ENCODE data around the gene PTPRK.
"Not testable (repeated sequence)": the region's sequence is repeated elsewhere in the genome, so short reads cannot be mapped to it uniquely, and the experiment has no call there.

PTPRK gene

DNA sequence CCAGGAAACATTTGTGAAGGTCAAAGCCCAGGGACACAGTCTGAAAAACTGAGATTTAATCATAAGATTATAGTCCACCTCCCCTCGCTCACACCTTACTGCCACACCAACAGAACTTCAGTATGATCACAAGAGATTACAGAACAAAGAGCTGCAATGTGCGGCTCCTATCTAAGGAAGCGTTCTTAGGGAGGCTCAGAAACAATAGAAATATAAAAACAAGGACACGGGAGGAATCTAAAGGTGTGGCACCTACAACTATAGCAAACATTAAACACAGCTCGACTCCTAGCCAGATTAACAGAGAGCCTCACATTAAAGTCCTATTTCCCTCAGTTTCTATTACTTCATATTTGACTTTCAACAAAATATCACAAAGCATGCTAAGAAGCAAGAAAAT is 579.2 kb downstream of the PTPRK start:
- in situ Hi-C loops (cut with MboI; ENCODE audit: low pct_unique_long_range_greater_than_20kb, low sequenced_read_pairs): no loop called here
- DNase-seq: no peak

DNA sequence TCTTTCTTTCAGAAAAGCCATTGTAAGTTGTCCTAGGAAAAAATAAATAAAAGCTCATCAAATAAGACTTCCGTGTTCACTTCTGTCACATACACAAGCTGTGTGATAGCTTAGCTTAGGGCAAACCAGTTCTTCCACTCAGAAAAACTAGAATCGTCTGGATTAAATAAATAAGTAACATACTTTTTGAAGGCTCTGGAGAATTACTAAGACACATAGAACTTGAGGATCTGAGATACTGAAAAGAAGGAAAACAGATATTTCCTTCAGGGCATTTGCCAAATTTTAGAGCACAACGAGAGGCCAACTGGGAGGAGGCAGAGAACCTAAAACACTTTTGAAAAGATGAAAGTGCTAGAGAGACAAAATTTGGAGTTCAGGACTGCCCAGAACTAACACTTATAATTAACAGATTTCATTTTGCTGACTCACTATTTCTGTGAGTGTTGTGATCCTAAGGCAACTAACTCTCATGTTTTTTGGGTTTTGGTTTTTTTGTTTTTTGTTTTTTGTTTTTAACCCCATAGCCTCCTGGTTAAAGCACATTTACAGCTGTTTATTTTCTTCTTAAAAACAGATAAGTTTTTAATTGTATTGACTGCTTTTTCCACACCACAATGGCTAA is 580.8 kb downstream of the PTPRK start:
- in situ Hi-C loops (cut with MboI; ENCODE audit: low pct_unique_long_range_greater_than_20kb, low sequenced_read_pairs): no loop called here
- DNase-seq: peak; percentile 16

DNA sequence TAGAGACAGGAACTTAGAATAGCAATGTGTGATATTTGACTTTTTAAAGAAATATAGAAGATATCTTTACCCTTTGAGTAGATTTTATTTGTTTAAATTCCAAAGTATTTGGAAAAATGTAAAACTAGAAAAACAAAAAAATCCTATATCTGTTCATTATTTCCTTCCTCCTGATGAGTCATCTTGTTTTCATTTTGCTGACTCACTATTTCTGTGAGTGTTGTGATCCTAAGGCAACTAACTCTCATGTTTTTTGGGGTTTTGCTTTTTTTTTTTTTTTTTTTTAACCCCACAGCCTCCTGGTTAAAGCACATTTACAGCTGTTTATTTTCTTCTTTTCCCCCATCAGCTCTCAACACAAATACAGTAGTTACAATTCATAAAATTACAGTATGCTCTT is 581.7 kb downstream of the PTPRK start:
- peak; percentile 59 for DNase-seq
- in situ Hi-C loops (cut with MboI; ENCODE audit: low pct_unique_long_range_greater_than_20kb, low sequenced_read_pairs): no loop called here

DNA sequence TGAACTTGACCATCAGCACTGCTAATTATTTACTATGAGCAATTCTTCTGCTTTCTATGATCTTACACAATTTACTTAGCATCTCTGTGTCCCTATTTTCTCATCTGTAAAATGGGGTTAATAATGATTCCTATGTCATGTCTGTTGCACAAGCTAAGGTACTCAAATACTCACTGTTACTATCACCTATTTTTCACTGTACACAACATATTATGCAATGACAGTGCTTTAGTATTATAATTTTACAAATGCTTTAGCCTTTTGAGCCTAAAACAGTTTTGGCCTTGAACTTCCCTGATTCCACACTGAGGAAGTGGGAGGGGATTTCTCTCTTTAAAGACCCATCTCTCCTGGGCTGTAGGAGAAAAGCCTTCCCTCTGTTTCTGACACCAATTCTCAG is 582.7 kb downstream of the PTPRK start:
- in situ Hi-C loops (cut with MboI; ENCODE audit: low pct_unique_long_range_greater_than_20kb, low sequenced_read_pairs): no loop called here
- no peak for DNase-seq

DNA sequence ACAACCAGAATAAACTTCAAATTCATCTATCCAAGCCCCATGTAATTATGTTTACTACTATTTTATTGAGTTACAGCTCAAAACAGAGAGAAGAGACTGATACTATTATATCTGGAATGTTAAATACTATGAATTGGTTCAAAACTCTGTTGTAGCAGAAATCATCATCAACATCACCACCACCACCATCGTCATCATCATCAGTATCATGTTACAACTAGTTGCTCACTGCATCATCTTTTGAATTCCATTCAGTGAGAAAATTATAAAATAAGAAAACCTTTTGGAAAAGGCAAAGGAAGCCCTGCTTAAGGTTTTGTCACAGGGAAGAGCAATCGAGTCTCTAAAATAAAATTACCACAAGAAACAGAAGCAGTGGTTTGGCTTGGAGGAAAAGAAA is 583.3 kb downstream of the PTPRK start:
- in situ Hi-C loops (cut with MboI; ENCODE audit: low pct_unique_long_range_greater_than_20kb, low sequenced_read_pairs): no loop called here
- DNase-seq: no peak

DNA sequence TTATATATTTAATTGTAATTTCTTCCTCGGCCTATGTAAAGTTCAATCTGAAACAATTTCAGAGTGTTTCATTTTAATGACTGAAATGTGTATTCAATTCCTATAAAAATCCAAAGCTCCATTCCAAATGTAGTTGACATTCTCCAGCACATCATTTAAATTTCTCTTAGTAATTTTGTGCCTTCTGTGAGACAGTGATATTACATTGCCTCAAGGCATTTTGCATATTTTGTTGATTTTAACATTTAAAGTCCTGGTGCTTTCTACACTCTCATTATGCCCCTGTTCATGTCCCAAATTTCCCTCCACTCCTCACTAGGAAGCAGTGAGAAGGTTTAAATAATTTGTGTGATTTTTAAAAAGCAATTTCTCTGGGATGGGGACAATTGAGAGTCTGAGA is 585.4 kb downstream of the PTPRK start:
- in situ Hi-C loops (cut with MboI; ENCODE audit: low pct_unique_long_range_greater_than_20kb, low sequenced_read_pairs): no loop called here

DNA sequence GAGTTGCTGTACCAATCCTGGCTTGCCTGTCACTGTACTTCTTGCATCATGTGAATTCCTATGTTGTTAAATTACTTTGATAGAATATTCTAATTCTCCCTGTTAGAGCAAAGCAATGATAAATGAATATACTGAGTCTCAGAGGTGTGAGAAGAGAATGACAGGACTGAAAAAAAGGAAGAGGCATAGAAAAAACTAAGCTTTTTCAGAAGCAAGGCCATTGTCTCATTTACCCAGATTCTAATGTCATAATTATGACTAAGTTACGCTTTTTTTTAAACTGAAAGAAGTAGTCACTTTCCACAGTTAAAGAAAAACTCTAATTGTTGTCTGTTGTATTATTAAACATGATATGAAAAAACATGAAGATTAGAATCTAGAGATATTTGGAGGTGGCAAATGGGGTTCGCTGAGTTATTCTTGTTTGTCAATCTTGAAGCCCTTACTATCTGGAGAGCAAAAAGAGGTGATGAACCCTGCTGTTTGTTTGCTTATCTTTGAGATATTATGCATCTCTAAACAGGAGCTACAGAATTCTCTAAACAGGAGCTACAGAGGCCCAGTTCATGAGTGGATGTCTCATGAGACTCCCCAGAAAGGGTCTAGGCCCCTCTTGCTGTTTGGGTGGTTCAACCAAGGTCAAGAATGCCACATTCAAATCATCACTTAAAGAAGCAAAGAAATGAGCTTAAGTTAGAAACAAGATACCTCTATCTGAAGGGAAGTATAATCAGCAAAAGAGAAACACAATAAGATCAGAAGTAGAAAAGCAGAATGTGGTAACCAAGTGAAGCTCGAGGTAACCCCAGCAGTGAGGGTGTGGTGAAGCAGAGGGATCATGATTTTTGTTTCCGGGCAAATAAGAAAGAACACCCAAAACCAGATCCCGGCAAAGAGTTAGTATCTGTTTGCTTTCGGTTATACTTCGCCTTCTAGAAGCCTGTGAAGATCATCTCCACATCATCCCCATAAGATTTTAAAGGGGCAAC is 586.3 kb downstream of the PTPRK start:
- no peak for DNase-seq
- in situ Hi-C loops (cut with MboI; ENCODE audit: low pct_unique_long_range_greater_than_20kb, low sequenced_read_pairs): no loop called here

More for the DNA sequence above, 585.4 kb downstream of the PTPRK start:
- DNase-seq: no peak

DNA sequence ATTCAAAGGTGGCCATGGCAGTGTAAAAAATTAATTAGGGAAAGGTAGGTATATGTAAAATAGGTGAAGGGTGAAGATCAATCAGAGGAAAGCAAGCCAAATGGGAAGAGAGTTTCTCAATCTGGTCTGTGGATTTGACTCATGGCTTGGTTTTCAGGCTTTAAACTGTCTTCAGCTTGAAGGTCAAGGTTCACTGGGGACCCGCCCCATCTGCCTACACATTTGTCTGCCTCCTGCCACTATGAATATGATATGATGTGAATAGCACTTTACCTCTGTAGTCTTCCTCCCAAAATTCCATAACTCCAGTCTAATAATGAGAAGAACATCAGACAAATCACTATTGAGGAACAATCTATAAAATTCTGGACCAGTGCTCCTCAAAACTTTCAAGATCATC is 587.3 kb downstream of the PTPRK start:
- in situ Hi-C loops (cut with MboI; ENCODE audit: low pct_unique_long_range_greater_than_20kb, low sequenced_read_pairs): no loop called here
- no peak for DNase-seq

DNA sequence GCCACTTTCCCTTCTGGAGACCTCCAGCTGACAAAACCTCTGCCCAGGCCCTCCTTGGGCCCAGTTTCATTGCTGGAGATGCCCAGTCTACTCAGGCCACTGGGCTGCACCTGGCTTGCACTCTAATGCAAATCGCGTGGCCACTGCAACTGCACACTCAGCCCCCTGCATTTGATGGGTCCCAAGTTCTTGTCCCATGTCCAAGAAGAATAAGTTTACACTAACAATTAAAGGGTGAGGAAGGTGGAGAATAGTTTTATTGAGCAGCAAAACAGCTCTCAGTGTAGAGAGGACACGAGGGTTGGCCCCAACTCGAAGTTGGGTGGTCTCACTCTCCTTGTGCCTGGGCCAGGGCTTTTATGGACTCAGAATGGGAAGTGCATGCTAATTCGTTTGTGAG is 587.7 kb downstream of the PTPRK start:
- in situ Hi-C loops (cut with MboI; ENCODE audit: low pct_unique_long_range_greater_than_20kb, low sequenced_read_pairs): no loop called here
- no peak for DNase-seq

DNA sequence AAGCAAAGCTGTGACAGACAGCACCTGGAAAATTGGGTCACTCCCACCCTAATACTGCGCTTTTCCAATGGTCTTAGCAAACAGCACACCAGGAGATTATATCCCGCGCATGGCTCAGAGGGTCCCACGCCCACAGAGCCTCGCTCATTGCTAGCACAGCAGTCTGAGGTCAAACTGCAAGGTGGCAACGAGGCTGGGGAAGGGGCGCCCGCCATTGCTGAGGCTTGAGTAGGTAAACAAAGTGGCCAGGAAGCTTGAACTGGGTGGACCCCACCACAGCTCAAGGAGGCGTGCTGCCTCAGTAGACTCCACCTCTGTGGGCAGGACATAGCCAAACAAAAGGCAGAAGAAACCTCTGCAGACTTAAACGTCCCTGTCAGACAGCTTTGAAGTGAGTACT is 594.0 kb downstream of the PTPRK start:
- DNase-seq; in situ Hi-C loops (cut with MboI; ENCODE audit: low pct_unique_long_range_greater_than_20kb, low sequenced_read_pairs): not testable (repeated sequence)

DNA sequence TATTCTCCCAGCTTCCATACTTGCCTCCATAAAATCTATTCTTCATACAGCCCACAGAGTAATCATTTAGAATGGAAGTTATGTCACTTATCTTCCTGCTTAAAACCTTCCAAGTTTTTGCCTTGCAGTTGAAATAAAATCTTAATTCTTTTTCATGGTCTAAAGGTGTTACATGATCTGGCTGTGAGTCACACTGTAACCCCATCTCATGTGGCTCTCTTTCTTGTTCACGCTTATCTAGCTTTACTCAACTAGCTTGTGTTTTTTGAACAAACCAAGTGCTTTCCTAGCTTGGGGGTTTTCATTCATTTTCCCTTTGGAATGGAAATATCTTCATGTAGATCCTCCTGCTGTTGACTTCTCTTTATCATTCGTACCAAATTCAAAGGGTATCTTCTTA is 596.0 kb downstream of the PTPRK start:
- in situ Hi-C loops (cut with MboI; ENCODE audit: low pct_unique_long_range_greater_than_20kb, low sequenced_read_pairs): no loop called here
- DNase-seq: no peak

DNA sequence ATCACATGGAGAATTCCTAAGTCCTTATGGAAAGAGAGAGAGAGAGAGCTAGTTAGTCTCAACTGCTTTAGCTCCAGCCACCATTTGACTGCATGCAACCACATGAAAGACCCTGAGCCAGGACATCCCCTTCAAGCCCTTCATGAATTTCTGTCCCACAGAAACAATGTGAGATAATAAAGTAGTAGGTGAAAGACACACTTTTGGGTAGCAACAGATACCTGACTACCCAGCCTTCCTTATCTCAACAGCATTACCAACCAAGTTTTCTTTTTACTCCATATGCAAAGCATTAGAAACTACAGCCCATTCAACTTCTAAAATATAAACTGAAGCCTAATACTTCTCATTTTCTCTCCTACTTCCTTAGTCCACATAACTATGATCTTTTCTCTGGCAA is 596.4 kb downstream of the PTPRK start:
- no peak for DNase-seq
- in situ Hi-C loops (cut with MboI; ENCODE audit: low pct_unique_long_range_greater_than_20kb, low sequenced_read_pairs): no loop called here

DNA sequence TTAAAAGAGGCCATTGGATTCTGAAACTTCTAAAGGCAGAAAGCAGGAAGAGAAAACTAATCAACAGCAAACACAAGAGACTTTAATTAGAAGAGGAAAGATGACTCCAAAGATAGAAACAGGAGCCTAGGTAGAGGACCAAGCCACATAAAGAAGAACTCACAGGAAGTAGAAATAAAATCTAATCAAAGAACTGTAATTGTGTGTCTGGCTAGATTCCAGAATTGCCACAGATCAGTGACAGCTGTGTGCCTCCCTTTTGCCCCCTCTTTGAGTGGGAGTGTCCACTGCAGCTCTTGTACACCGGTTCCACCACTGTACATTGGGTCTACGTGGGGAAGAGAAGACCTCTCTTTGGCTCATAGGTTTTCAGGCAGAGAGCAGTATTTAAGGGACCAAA is 597.3 kb downstream of the PTPRK start:
- in situ Hi-C loops (cut with MboI; ENCODE audit: low pct_unique_long_range_greater_than_20kb, low sequenced_read_pairs): no loop called here
- peak; percentile 26 for DNase-seq

DNA sequence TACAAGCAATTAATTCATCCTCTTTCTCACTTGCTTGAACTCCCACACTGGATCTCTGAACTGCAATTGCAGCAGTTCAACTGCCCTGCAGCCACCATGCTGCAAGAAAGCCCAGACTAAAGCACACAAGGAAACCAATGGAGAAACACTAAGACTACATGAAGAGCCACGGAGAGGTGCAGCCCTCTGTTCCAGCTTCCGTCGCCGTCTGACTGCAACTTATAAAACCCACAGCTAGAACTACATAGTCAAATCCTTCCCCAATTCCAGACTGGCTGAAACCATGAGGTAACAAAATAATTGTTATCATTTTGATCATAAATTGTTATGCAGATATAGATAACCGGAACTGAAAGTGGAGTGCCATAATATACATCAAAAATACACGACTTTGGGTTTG is 598.4 kb downstream of the PTPRK start:
- in situ Hi-C loops (cut with MboI; ENCODE audit: low pct_unique_long_range_greater_than_20kb, low sequenced_read_pairs): no loop called here
- no peak for DNase-seq

DNA sequence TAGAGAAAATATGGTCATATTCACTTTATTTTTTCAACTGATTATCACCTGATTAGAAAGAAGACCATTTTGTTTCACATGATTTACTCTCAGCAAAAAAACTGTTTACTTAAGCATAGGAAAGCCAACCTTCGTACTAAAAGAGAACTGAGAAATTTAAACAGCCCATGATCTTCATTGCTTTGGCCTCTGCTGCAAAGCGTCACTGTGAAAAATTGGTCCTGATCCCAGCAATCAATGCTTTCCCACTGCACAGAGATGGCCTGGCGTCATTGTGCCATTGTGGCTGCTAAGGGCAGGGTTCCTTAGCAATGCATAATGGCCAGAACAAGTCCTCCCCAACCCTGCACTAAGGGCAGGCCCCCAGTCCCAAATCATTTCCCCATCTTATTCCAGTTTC is 599.6 kb downstream of the PTPRK start:
- DNase-seq: no peak
- in situ Hi-C loops (cut with MboI; ENCODE audit: low pct_unique_long_range_greater_than_20kb, low sequenced_read_pairs): no loop called here

All from KBM-7 (cell line).